H1 (cell line): ENCODE results near the gene FKBP6. TPM values are rescaled to one million over a fixed set of nuclear protein-coding genes. Genes with fewer than 3 reads are reported as not detected.

ENCODE experiments used
- CTCF ChIA-PET: fragments of 300-600 bp; sonication (Branson Sonifier 250); formaldehyde crosslinking; loops from one replicate; lab custom pipeline; 2021; ENCODE audit not compliant: partially characterized antibody; lab: Charles Lee
- POLR2A ChIA-PET: fragments of 300-600 bp; sonication (Branson Sonifier 250); formaldehyde crosslinking; loops from one replicate; lab custom pipeline; 2021; ENCODE audit warnings: inconsistent platforms; ENCODE audit not compliant: partially characterized antibody; lab: Charles Lee
- DNase-seq, 2 experiments: peaks; one replicate each; pipeline versions ENCODE4 v3.0.0 to v3.0.0-alpha.2; 2010 to 2022; ENCODE audit warnings: low spot score in 2 of 2, low read depth in 1 of 2, mixed read lengths in 1 of 2
- FAIRE-seq: peaks from 2 replicates; lab custom pipeline; 2011; peaks lifted over from hg19 to GRCh38; lab: Jason Lieb, UNC
- H2AFZ ChIP-seq: 2 replicates; pipeline ENCODE4 v1.8.1; 2012; ENCODE audit warnings: low read length, inconsistent platforms
- H2AK5ac ChIP-seq: 2 replicates; pipeline ENCODE4 v1.6.1; 2013; ENCODE audit warnings: low read depth, low read length
- H2BK120ac ChIP-seq: replicated peaks from 2 replicates; pipeline ENCODE3; 2013; ENCODE audit warnings: low read depth, low read length, inconsistent platforms
- H2BK12ac ChIP-seq: 2 replicates; pipeline ENCODE4 v1.6.1; 2013; ENCODE audit warnings: low read depth, low read length
- H2BK15ac ChIP-seq: 2 replicates; pipeline ENCODE4 v1.6.1; 2013; ENCODE audit warnings: low read length
- H2BK20ac ChIP-seq: 2 replicates; pipeline ENCODE4 v1.6.1; 2013; ENCODE audit warnings: low read length
- H2BK5ac ChIP-seq: 2 replicates; pipeline ENCODE4 v1.6.1; 2013; ENCODE audit warnings: low read depth, low read length
- H3K14ac ChIP-seq: 2 replicates; pipeline ENCODE4 v1.6.1; 2013; ENCODE audit warnings: inconsistent platforms; ENCODE audit not compliant: insufficient read length
- H3K18ac ChIP-seq: 2 replicates; pipeline ENCODE4 v1.6.1; 2013; ENCODE audit warnings: low read length; ENCODE audit errors: extremely low read depth
- H3K23ac ChIP-seq: 2 replicates; pipeline ENCODE4 v1.6.1; 2013; ENCODE audit warnings: inconsistent platforms; ENCODE audit not compliant: insufficient read length
- H3K23me2 ChIP-seq: 2 replicates; pipeline ENCODE4 v1.6.1; 2013; ENCODE audit warnings: low read depth, low read length
- H3K27ac ChIP-seq: 2 replicates; pipeline ENCODE4 v1.6.1; 2011; ENCODE audit warnings: low read depth, low read length, inconsistent platforms
- H3K27me3 ChIP-seq, 4 experiments: replicated peaks in 1 of 4; 1 replicate in 1 of 4; 2 replicates in 3 of 4; pipeline versions ENCODE4 v1.6.1 to v1.8.1; 2011 to 2013; ENCODE audit warnings: low read length in 3 of 4, mild to moderate bottlenecking in 3 of 4, inconsistent platforms in 2 of 4, mixed read lengths in 2 of 4, moderate library complexity in 1 of 4; ENCODE audit not compliant: control insufficient read depth in 3 of 4, insufficient read depth in 3 of 4; ENCODE audit errors: extremely low read depth in 1 of 4
- H3K36me3 ChIP-seq, 4 experiments: 2 replicates each; pipeline versions ENCODE4 v1.6.1 to v1.8.1; 2011 to 2013; ENCODE audit warnings: mild to moderate bottlenecking in 4 of 4, low read length in 3 of 4, moderate library complexity in 2 of 4, control low read depth in 1 of 4, inconsistent platforms in 1 of 4; ENCODE audit not compliant: insufficient read depth in 4 of 4, control insufficient read depth in 2 of 4
- H3K4ac ChIP-seq: replicated peaks from 2 replicates; pipeline ENCODE3; 2013; ENCODE audit warnings: low read length, low read depth, mixed read lengths, inconsistent platforms; ENCODE audit not compliant: insufficient read length
- H3K4me1 ChIP-seq, 4 experiments: replicated peaks in 1 of 4; 1 replicate in 1 of 4; 2 replicates in 3 of 4; pipeline versions ENCODE4 v1.6.1 to v1.8.1; 2011 to 2013; ENCODE audit warnings: low read length in 3 of 4, inconsistent platforms in 2 of 4, mixed read lengths in 1 of 4; ENCODE audit not compliant: insufficient read depth in 4 of 4, control insufficient read depth in 3 of 4
- H3K4me2 ChIP-seq, 2 experiments: 2 replicates each; pipeline versions ENCODE4 v1.6.1 to v1.8.1; 2011 to 2013; ENCODE audit warnings: low read depth in 2 of 2, low read length in 2 of 2, control low read depth in 1 of 2, inconsistent platforms in 1 of 2, mild to moderate bottlenecking in 1 of 2; ENCODE audit not compliant: insufficient read depth in 1 of 2
- H3K4me3 ChIP-seq, 4 experiments: fragments of 200-600, 300-600 bp in 1 of 4; sonication (generic), shearing (Covaris generic), sonication (Bioruptor Twin) in 1 of 4; 2 replicates each; pipeline versions ENCODE4 v1.5.1 to v1.8.1; 2011 to 2016; ENCODE audit warnings: low read length in 4 of 4, low read depth in 3 of 4, control low read depth in 2 of 4, inconsistent platforms in 2 of 4, mild to moderate bottlenecking in 2 of 4, mixed read lengths in 1 of 4, moderate library complexity in 1 of 4; ENCODE audit not compliant: insufficient read depth in 2 of 4; ENCODE audit errors: extremely low read depth in 1 of 4
- H3K56ac ChIP-seq: replicated peaks from 2 replicates; pipeline ENCODE3; 2013; ENCODE audit warnings: low read depth, mild to moderate bottlenecking, mixed read lengths, low read length, inconsistent platforms; ENCODE audit not compliant: insufficient read length
- H3K79me1 ChIP-seq: 2 replicates; pipeline ENCODE4 v1.6.1; 2013; ENCODE audit warnings: low read depth, low read length, control low read depth
- H3K79me2 ChIP-seq, 2 experiments: 2 replicates each; pipeline versions ENCODE4 v1.6.1 to v1.8.1; 2012 to 2013; ENCODE audit warnings: low read length in 2 of 2, mild to moderate bottlenecking in 2 of 2, inconsistent platforms in 1 of 2; ENCODE audit not compliant: insufficient read depth in 2 of 2, control insufficient read depth in 1 of 2
- H3K9ac ChIP-seq, 4 experiments: replicated peaks in 1 of 4; 1 replicate in 1 of 4; 2 replicates in 3 of 4; pipeline versions ENCODE4 v1.6.1 to v1.8.1; 2011 to 2013; ENCODE audit warnings: low read depth in 3 of 4, low read length in 3 of 4, control low read depth in 2 of 4, mild to moderate bottlenecking in 2 of 4, moderate library complexity in 2 of 4, inconsistent platforms in 1 of 4; ENCODE audit errors: extremely low read depth in 1 of 4
- H3K9me3 ChIP-seq, 2 experiments: 2 replicates each; pipeline versions ENCODE4 v1.6.1 to v1.8.1; 2012 to 2013; ENCODE audit warnings: mild to moderate bottlenecking in 2 of 2, moderate library complexity in 2 of 2, control low read depth in 1 of 2, inconsistent platforms in 1 of 2, low read depth in 1 of 2, low read length in 1 of 2, mixed read lengths in 1 of 2; ENCODE audit not compliant: insufficient read depth in 2 of 2
- H4K20me1 ChIP-seq, 2 experiments: replicated peaks in 1 of 2; 2 replicates each; pipeline versions ENCODE3 to v1.8.1; 2011 to 2013; ENCODE audit warnings: inconsistent platforms in 2 of 2, low read length in 2 of 2, mild to moderate bottlenecking in 1 of 2; ENCODE audit not compliant: insufficient read depth in 2 of 2, control insufficient read depth in 1 of 2
- H4K5ac ChIP-seq: 2 replicates; pipeline ENCODE4 v1.6.1; 2013; ENCODE audit warnings: low read length, low read depth, mixed read lengths, inconsistent platforms; ENCODE audit not compliant: insufficient read length
- H4K8ac ChIP-seq: 2 replicates; pipeline ENCODE4 v1.8.0; 2013; ENCODE audit warnings: mild to moderate bottlenecking, moderate library complexity, low read length, inconsistent platforms; ENCODE audit not compliant: insufficient read depth; ENCODE audit errors: extremely low read depth
- H4K91ac ChIP-seq: replicated peaks from 2 replicates; pipeline ENCODE3; 2013; ENCODE audit warnings: low read length, mixed read lengths, inconsistent platforms; ENCODE audit not compliant: insufficient read length
- BCL11A ChIP-seq, 2 experiments: IDR thresholded peaks; one replicate each; pipeline ENCODE4 v1.6.1; 2011; ENCODE audit warnings: low read depth in 2 of 2, low read length in 2 of 2, mild to moderate bottlenecking in 2 of 2
- CBX8 ChIP-seq: fragments of 300-800, 300-1000 bp; sonication (generic); IDR thresholded peaks from 2 replicates; pipeline ENCODE4 v1.7.1; 2016; ENCODE audit warnings: low read depth, low read length, borderline replicate concordance
- CREB1 ChIP-seq: IDR thresholded peaks from 2 replicates; pipeline ENCODE4 v1.6.1; 2012; ENCODE audit warnings: inconsistent platforms
- EGR1 ChIP-seq: IDR thresholded peaks from 2 replicates; pipeline ENCODE4 v1.6.1; 2011; ENCODE audit warnings: low read depth, low read length, borderline replicate concordance
- HDAC2 ChIP-seq, 2 experiments: fragments of 300-600 bp in 1 of 2; sonication (generic) in 1 of 2; IDR thresholded peaks; 2 replicates each; pipeline ENCODE4 v1.6.1; 2011 to 2012; ENCODE audit warnings: low read depth in 2 of 2, low read length in 2 of 2, mild to moderate bottlenecking in 2 of 2, moderate library complexity in 2 of 2, borderline replicate concordance in 1 of 2, inconsistent platforms in 1 of 2
- JUN ChIP-seq: IDR thresholded peaks from 2 replicates; pipeline ENCODE4 v1.6.1; 2011; ENCODE audit warnings: low read depth, mild to moderate bottlenecking, improper control_type of control experiment, low read length
- MAX ChIP-seq: IDR thresholded peaks from 2 replicates; pipeline ENCODE4 v1.6.1; 2012; ENCODE audit warnings: inconsistent platforms
- SIRT6 ChIP-seq: IDR thresholded peaks from one replicate; pipeline ENCODE4 v1.7.1; 2012; ENCODE audit warnings: low read length, inconsistent platforms
- WGBS, 2 experiments: shearing (Covaris generic) in 1 of 2; methylation state at CpG; one replicate each; pipeline versions ENCODE4 v1.1.6 to v1.1.7; 2013 to 2015; ENCODE audit warnings: low lambda C conversion rate in 2 of 2, mixed read lengths in 2 of 2, inconsistent platforms in 1 of 2, low coverage in 1 of 2, missing lambda C conversion rate in 1 of 2; ENCODE audit not compliant: insufficient replicate concordance in 2 of 2, insufficient coverage in 1 of 2, insufficient read length in 1 of 2; ENCODE audit errors: extremely low coverage in 1 of 2, missing lambda C conversion rate in 1 of 2; 5-methylcytosine and 5-hydroxymethylcytosine counted together
- polyA plus RNA-seq, 7 experiments: library from polyadenylated mRNA; depleted of rRNA in 3 of 7; stranded (reverse) in 5 of 7; unstranded in 2 of 7; fragments of >200 nt in 5 of 7; fragments of 200-250 nt in 2 of 7; gene quantifications; 1 replicate in 5 of 7; 2 replicates in 1 of 7; 4 replicates in 1 of 7; pipeline versions ENCODE4 v1.2.1 to v1.2.3, GENCODE V29; 2011 to 2013; ENCODE audit warnings: missing spikeins in 2 of 7, mixed read lengths in 2 of 7
- total RNA-seq: library from RNA; stranded (reverse); fragmentation: NEBNext Ultra II Directional; extraction: Animal tissue kit (Norgen Biotek cat#: 25700); gene quantifications from 2 replicates; pipeline ENCODE4 v1.2.1, GENCODE V29; 2021

FKBP6 gene
- total and polyA plus RNA-seq, 2 of the 8 experiments (the other 6 are each of a cell fraction or from before 2014, with no cell fraction given), result 0.14 to 0.19 TPM

GRCh38 chr7:73350306-73351068, 22.5 kb downstream of the FKBP6 start:
- Histone ChIP-seq H3K4me2 (no peak overlapping the region), H4K8ac (no peak overlapping the region), H4K5ac (no peak overlapping the region), H2AFZ (peak overlapping the region; percentile 18; the same call in 1 of the 2 replicates), H3K56ac (no peak overlapping the region), H3K4me1 (peaks cover 0 to 9% (median 3%) of the 10 kb centered on the region in 4 experiments; a peak in 3 of 7 replicates), H2BK20ac (no peak overlapping the region), H2BK12ac (peak overlapping the region; percentile 50; the same call in 1 of the 2 replicates), H3K18ac (no peak overlapping the region; the same call in 1 of the 2 replicates), H3K79me2 (no peaks in the 10 kb centered on the region), H4K91ac (no peak overlapping the region), H2AK5ac (no peak overlapping the region), H3K4ac (no peak overlapping the region), H2BK120ac (no peak overlapping the region), H3K9me3 (no peaks in the 10 kb centered on the region), H2BK15ac (no peak overlapping the region), H4K20me1 (no peaks in the 10 kb centered on the region), H3K27me3 (no peaks in the 10 kb centered on the region; a peak in 1 of 7 replicates), H3K9ac (no peak overlapping the region), H3K79me1 (no peaks in the 10 kb centered on the region), H3K23me2 (no peaks in the 10 kb centered on the region), H3K27ac (no peak overlapping the region), H3K4me3 (no peak overlapping the region), H3K23ac (no peak overlapping the region), H3K14ac (no peak overlapping the region), H3K36me3 (no peaks in the 10 kb centered on the region), H2BK5ac (no peak overlapping the region; the same call in 1 of the 2 replicates)
- DNase-seq (no peak), FAIRE-seq (no peak)
- POLR2A ChIA-PET, result interaction anchor here (0.7 kb wide), 1 partner anchor 86 kb away, joined by 3 read pairs; no protein-coding TSS in a partner anchor
- CTCF ChIA-PET, result interaction anchor here (0.9 to 3.7 kb wide), 3 partner anchors 8 to 256 kb away, joined by 3 to 22 read pairs (median 4); no protein-coding TSS in a partner anchor
- 89% methylated on average over 12 of the region's 12 CpGs; no CpG with 5 or more reads in 1 of the 2 experiments for WGBS, 2 experiments
- TF ChIP-seq CREB1 (no peak), BCL11A (IDR thresholded peaks at IDR 0.05; ENCODE audit: low read depth in 2 of 2, low read length in 2 of 2) (no peak), EGR1 (no peak), SIRT6 (no peak), HDAC2 (IDR thresholded peaks at IDR 0.05; ENCODE audit: borderline replicate concordance in 1 of 2, low read depth in 2 of 2, low read length in 2 of 2) (no peak), CBX8 (no peak), JUN (no peak), MAX (no peak)
